PC-9 (cell line): Measurements from ENCODE around the gene UGT1A1.

Experiments used
- CTCF ChIP-seq: fragments of 200-600 bp; sonication (generic); conservative IDR thresholded peaks from 2 replicates; pipeline ENCODE4 v1.6.1; 2017; ENCODE audit warnings: mixed run types, antibody characterized with exemption, mild to moderate bottlenecking, moderate library complexity
- EZH2 ChIP-seq: fragments of 200-600 bp; sonication (generic); IDR thresholded peaks from 2 replicates; pipeline ENCODE4 v1.8.0; 2017; ENCODE audit warnings: antibody characterized with exemption, low read depth

- TF ChIP-seq CTCF = no peak
- no peak for TF ChIP-seq EZH2
Observed at GRCh38 chr2:233798335-233799086, 38.4 kb downstream of the UGT1A1 start.
